Activated CD4-positive, alpha-beta T cell treated with anti-CD3 and anti-CD28 coated beads, Interleukin-2, amount 10 ng/mL, durations not matched to agents 7 days and 5 days (primary cell): ENCODE results near the gene KIAA0513. TPM values are rescaled to one million over a fixed set of nuclear protein-coding genes. Genes with fewer than 3 reads are reported as not detected.

Experiments used
- CTCF ChIA-PET: fragments of 350-600 bp; sonication (Branson Sonifier 250); formaldehyde crosslinking; loops from one replicate; lab custom pipeline; 2021; ENCODE audit warnings: antibody characterized with exemption; lab: Charles Lee
- POLR2A ChIA-PET: fragments of 350-600 bp; sonication (Branson Sonifier 250); formaldehyde crosslinking; loops from one replicate; lab custom pipeline; 2021; ENCODE audit warnings: antibody characterized with exemption; lab: Charles Lee
- DNase-seq: peaks from one replicate; pipeline ENCODE4 v3.0.0-alpha.2; 2020
- H3K27ac Mint-ChIP-seq: one replicate; pipeline ENCODE4 v1.8.0; 2021; ENCODE audit warnings: mild to moderate bottlenecking, moderate library complexity, mixed read lengths
- H3K27me3 Mint-ChIP-seq: one replicate; pipeline ENCODE4 v1.8.0; 2021; ENCODE audit warnings: mixed read lengths
- H3K36me3 Mint-ChIP-seq: one replicate; pipeline ENCODE4 v1.8.0; 2021; ENCODE audit warnings: low read depth, mixed read lengths
- H3K4me1 Mint-ChIP-seq: one replicate; pipeline ENCODE4 v1.8.0; 2021; ENCODE audit warnings: mixed read lengths
- H3K4me3 Mint-ChIP-seq: one replicate; pipeline ENCODE4 v1.8.0; 2021; ENCODE audit warnings: mild to moderate bottlenecking, moderate library complexity, mixed read lengths
- H3K9me3 Mint-ChIP-seq: one replicate; pipeline ENCODE4 v1.8.0; 2021; ENCODE audit warnings: mixed read lengths
- total RNA-seq, 2 experiments: library from RNA; stranded (reverse); gene quantifications; one replicate each; pipeline ENCODE4 v1.2.3, GENCODE V29; 2021

Gene KIAA0513
- total RNA-seq, 2 experiments from 2014 or later: 13.6 to 14.8 TPM

DNA sequence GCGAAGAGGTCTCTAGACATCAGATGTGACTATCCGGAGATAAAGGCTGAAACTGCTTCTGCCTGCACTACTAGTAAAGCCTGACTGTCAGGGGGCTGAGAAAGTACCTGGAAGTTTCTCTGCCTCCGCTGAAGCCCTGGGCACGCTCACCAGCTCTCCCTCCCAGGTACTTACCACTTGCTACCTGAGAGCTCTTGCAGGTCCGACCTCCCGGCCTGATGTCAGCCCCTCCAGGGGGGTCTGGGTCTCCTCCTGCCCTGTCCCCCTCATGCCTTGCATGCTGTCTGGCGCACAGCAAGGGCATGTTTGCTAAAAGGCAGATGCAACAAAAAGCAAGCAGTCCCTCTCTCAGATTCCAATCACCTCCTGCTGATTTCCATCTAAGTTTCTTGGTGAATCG, 33.7 kb upstream of the KIAA0513 start:
- Mint-ChIP-seq H3K27ac (no peak overlapping the region), H3K4me1 (peaks cover 12% of the 10 kb centered on the region), H3K4me3 (no peak overlapping the region), H3K27me3 (no peaks in the 10 kb centered on the region), H3K36me3 (peaks cover 26% of the 10 kb centered on the region), H3K9me3 (no peaks in the 10 kb centered on the region)
- POLR2A ChIA-PET: no interaction called here
- CTCF ChIA-PET: interaction anchor here (1.0 to 1.5 kb wide), 3 partner anchors 8 to 17 kb away, joined by 3 to 5 read pairs (median 3); no protein-coding TSS in a partner anchor
- no peak for DNase-seq

DNA sequence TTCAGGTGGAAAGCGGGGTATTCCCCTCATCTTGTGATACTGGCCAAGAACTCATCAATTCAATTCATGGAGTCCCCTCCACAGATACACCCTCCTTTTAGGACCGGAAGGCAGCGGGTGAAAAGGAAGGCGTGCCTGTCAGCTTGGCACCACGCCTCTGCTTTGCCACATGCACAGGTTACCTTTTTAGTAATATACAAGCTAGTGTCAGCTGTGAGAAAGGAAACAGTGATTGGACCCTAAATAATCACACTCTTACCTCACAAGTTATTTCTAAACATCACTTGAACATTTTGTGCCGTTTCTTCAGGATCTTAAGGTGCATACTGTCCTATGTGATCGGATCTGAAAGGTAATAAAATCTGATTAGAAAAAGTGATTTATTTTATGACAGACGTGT, 31.9 kb upstream of the KIAA0513 start:
- Mint-ChIP-seq H3K27ac (no peak overlapping the region), H3K9me3 (no peaks in the 10 kb centered on the region), H3K27me3 (no peaks in the 10 kb centered on the region), H3K4me1 (peaks cover 18% of the 10 kb centered on the region), H3K36me3 (peaks cover 18% of the 10 kb centered on the region), H3K4me3 (no peak overlapping the region)
- no peak for DNase-seq
- ChIA-PET CTCF (interaction anchor here (2.5 kb wide), 1 partner anchor 24 kb away, joined by 8 read pairs; no protein-coding TSS in a partner anchor), POLR2A (no interaction called here)

DNA sequence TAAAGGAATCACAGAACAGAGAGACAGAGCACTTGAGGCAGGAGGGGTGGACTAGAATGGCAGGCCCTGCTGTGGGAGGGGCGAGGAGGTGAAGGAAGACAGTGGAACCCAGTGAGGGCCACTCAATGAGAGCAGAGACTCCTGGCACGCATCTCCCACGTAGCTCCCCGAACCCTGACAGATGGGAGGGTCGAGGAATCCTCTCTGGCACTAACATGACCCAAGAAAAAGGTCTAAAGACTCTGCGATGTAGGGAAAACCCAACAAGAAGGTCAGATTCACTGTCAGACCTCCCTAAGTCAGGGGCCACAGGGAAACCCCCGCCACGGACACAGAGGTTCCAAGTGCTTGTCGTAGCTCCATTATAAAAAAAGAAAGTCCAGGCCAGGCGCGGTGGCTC, 31.2 kb upstream of the KIAA0513 start:
- Mint-ChIP-seq H3K4me1 (peaks cover 18% of the 10 kb centered on the region), H3K27me3 (no peaks in the 10 kb centered on the region), H3K4me3 (no peak overlapping the region), H3K27ac (no peak overlapping the region), H3K36me3 (peaks cover 18% of the 10 kb centered on the region), H3K9me3 (no peaks in the 10 kb centered on the region)
- ChIA-PET CTCF (interaction anchor here (2.5 kb wide), 1 partner anchor 25 kb away, joined by 8 read pairs; no protein-coding TSS in a partner anchor), POLR2A (no interaction called here)
- no peak for DNase-seq

DNA sequence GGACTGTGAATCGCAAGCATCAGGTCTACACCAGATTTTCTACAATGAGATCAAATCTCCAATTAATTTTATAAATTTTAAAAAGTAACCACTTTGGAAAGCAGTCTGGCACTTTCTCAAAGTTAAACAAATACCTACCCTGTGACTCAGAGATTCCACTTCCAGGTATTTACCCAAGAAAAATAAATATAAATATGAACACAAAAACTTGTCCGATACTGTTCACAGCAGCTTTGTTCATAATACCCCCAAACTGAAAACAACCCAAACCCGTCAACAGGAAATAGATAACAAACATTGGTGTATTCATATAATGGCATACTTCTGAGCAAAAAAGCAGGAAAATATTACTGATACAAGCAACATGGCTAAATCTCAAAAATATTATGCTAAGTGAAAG, 28.4 kb upstream of the KIAA0513 start:
- CTCF ChIA-PET: interaction anchor here (0.6 to 2.9 kb wide), 4 partner anchors 9 to 180 kb away, joined by 3 to 7 read pairs (median 4); no protein-coding TSS in a partner anchor
- Mint-ChIP-seq H3K36me3 (peaks cover 12% of the 10 kb centered on the region), H3K27me3 (no peaks in the 10 kb centered on the region), H3K27ac (no peak overlapping the region), H3K4me1 (peaks cover 31% of the 10 kb centered on the region), H3K4me3 (no peak overlapping the region), H3K9me3 (no peaks in the 10 kb centered on the region)
- POLR2A ChIA-PET: no interaction called here
- DNase-seq: no peak

DNA sequence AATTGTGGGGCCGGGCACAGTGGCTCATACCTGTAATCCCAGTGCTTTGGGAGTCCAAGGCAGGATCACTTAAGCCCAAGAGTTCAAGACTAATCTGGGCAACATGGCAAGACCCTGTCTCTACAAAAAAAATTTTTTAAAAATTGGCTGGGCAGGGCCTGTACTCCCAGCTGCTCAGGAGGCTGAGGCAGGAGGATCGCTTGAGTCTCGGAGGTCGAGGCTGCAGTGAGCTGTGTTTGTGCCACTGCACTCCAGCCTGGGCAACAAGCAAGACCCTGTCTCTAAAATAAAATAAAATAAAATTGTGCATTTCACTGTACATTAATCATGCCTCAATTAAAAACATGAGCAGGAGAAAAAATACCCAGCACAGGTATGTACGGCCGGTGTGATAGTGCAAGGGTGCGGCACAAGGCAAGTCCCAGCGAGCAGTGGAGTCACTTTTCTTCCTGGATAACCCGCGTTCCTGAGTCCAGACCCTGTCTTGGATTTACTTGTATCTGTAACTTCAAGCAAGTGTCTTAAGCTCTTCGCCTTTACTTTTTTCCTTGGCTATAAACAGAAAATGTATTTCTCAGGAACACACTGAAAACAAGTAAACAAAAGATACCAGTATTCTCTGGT, 27.6 kb upstream of the KIAA0513 start:
- ChIA-PET POLR2A (no interaction called here), CTCF (interaction anchor here (0.7 to 2.9 kb wide), 2 partner anchors 10 kb away, joined by 3 to 7 read pairs; no protein-coding TSS in a partner anchor)
- DNase-seq: no peak
- peaks cover 7% of the 10 kb centered on the region for H3K36me3 Mint-ChIP-seq
- H3K4me3 Mint-ChIP-seq: no peak overlapping the region
- no peaks in the 10 kb centered on the region for H3K9me3 Mint-ChIP-seq
- H3K27ac Mint-ChIP-seq: no peak overlapping the region
- H3K27me3 Mint-ChIP-seq: no peaks in the 10 kb centered on the region
- H3K4me1 Mint-ChIP-seq: peaks cover 35% of the 10 kb centered on the region

DNA sequence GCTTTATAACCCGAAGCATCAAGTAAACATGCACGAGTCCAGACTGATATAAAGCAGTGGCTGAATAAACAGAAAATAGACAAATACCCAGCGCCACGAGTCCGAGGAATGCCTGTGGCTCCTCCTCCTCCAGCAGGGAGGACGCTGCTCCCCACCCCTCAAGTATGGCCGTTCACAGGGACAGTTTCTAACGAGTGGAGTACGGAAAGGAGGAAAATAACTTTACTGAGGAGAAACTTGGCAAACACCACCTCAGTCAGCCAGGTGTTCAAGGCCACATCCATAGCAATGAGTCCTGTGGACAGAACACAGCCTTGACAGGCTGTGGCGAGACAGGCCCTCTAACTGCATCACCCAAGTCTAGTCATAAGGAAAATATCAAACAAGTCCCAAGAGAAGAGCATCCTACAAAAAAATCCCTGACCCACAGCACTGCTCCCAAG, 25.5 kb upstream of the KIAA0513 start:
- Mint-ChIP-seq H3K4me3 (no peak overlapping the region), H3K9me3 (no peaks in the 10 kb centered on the region), H3K27ac (no peak overlapping the region), H3K36me3 (no peaks in the 10 kb centered on the region), H3K4me1 (peaks cover 30% of the 10 kb centered on the region), H3K27me3 (no peaks in the 10 kb centered on the region)
- ChIA-PET CTCF (no interaction called here), POLR2A (no interaction called here)
- DNase-seq: no peak

DNA sequence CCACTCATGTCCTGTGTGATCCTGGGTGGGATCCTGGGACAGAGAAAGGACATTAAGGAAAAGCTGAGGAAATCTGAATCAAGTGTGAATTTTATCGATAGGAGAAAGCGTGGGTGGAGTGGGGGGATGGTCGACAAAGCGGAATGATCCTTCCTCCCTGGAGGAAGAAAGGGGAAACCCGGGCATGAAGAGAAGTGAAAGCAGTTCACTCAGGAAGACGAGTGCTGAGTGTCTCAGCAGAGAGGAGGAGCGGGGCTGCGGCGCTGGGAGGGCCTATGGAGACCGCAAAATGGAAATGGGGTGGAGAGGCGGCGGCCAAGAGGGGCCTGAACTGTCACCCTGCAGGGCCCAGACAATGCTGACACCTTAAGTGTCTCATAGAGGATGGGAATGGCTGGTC, 25.0 kb upstream of the KIAA0513 start:
- Mint-ChIP-seq H3K9me3 (no peaks in the 10 kb centered on the region), H3K27me3 (no peaks in the 10 kb centered on the region), H3K36me3 (no peaks in the 10 kb centered on the region), H3K4me1 (peaks cover 34% of the 10 kb centered on the region), H3K27ac (no peak overlapping the region), H3K4me3 (no peak overlapping the region)
- ChIA-PET CTCF (no interaction called here), POLR2A (no interaction called here)
- no peak for DNase-seq

DNA sequence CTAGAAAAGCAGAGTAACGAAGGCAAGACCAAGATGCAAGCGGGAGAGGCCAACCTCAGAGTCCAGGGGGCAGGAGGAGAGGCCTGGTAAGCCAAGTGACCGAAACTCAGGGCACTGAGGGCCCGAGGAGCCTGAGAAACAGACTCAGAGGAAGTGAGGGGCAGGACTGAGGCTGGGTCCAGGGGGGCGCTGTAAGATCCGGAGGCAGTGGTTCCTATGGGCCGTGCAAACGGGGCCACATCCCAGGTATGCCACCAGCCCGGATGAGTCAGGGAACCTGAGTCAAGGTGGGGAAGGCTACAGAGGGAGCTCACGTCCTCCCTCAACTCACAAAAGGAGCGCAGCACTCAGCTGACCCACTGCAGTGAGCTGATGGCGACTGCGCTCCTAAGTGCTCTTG, 24.5 kb upstream of the KIAA0513 start:
- no peak for DNase-seq
- H3K27ac Mint-ChIP-seq: no peak overlapping the region

DNA sequence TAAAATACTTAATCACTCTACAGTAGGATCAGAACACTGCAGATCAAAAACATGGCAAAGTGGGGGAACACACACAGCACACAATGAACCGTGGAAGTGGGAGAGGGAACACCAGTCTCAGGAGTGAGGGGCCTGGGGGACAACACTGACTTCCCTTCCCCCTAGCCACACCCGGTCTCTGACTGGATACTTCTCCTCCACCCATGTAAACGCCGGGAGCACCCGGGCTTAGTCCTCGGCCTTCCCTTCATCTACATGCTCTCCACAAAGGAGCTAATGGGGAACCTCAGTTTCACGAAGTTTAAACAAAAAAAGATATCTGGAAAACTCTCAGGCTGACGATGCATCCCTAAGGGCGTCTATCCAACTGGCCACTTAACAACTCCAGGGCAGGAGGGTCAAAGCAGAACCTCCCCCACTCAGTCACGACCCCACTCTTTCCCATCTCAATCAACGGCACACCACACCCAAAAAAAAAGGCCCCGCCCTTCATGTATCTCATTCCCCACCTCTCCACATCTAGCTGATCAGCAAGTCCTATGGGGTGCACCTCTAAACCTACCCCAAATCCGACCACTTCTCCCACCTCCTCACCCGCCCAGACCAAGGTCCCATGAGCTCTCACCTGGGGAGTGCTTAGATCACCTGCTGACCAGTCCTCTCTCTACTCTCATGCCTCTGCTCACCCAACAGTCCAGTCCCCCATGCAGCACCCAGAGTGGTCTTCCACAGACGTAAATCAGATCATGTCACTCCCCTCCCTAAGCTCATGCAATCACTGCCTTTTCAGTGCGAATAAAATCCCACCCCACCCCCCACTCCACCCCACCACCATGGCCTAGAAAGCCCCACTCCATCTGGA, 23.6 kb upstream of the KIAA0513 start:
- POLR2A ChIA-PET: no interaction called here
- no peaks in the 10 kb centered on the region for H3K27me3 Mint-ChIP-seq

More for the DNA sequence above, 24.5 kb upstream of the KIAA0513 start:
- Mint-ChIP-seq H3K36me3 (no peaks in the 10 kb centered on the region), H3K27me3 (no peaks in the 10 kb centered on the region), H3K4me1 (peaks cover 35% of the 10 kb centered on the region), H3K9me3 (no peaks in the 10 kb centered on the region), H3K4me3 (no peak overlapping the region)
- ChIA-PET POLR2A (no interaction called here), CTCF (no interaction called here)

DNA sequence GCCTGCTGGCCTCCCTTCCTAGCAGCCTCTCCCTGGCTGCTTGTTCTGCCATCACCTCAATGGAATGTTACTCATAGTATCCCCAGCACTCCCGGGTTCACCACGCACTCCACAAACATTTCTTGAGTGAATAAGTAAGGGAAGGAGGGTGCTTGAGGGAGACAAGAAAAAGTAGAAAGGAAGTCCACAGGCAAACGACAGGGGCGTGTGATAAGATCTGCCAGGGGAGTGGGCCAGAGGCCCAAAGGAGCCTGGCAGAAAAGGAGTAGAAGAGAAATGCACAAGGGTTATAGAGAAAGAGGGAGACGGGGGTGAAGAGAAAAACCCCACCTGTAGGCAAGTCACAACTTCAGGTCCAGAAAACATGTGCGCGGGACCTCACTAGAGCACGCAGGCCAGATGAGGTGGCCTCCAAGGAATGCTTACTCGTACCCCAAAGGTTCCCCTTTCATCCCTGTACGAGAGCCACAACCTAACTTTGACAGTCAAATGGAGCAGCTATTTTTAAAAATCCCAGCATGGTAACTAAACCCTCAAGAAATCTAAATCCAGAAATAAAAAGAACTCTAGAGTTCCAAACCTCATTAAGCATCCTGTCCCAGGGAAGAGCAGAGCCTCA, 22.9 kb upstream of the KIAA0513 start:
- peaks cover 43% of the 10 kb centered on the region for H3K4me1 Mint-ChIP-seq
- H3K4me3 Mint-ChIP-seq: no peak overlapping the region
- no peaks in the 10 kb centered on the region for H3K9me3 Mint-ChIP-seq
- no peaks in the 10 kb centered on the region for H3K36me3 Mint-ChIP-seq
- ChIA-PET CTCF (interaction anchor here (1.3 to 1.6 kb wide), 2 partner anchors 21 to 33 kb away, joined by 4 to 5 read pairs; no protein-coding TSS in a partner anchor), POLR2A (no interaction called here)
- no peaks in the 10 kb centered on the region for H3K27me3 Mint-ChIP-seq
- DNase-seq: no peak
- H3K27ac Mint-ChIP-seq: no peak overlapping the region

More for the DNA sequence above, 23.6 kb upstream of the KIAA0513 start:
- DNase-seq: no peak
- Mint-ChIP-seq H3K9me3 (no peaks in the 10 kb centered on the region), H3K36me3 (no peaks in the 10 kb centered on the region), H3K4me1 (peaks cover 41% of the 10 kb centered on the region), H3K27ac (no peak overlapping the region), H3K4me3 (no peak overlapping the region)
- CTCF ChIA-PET: no interaction called here

DNA sequence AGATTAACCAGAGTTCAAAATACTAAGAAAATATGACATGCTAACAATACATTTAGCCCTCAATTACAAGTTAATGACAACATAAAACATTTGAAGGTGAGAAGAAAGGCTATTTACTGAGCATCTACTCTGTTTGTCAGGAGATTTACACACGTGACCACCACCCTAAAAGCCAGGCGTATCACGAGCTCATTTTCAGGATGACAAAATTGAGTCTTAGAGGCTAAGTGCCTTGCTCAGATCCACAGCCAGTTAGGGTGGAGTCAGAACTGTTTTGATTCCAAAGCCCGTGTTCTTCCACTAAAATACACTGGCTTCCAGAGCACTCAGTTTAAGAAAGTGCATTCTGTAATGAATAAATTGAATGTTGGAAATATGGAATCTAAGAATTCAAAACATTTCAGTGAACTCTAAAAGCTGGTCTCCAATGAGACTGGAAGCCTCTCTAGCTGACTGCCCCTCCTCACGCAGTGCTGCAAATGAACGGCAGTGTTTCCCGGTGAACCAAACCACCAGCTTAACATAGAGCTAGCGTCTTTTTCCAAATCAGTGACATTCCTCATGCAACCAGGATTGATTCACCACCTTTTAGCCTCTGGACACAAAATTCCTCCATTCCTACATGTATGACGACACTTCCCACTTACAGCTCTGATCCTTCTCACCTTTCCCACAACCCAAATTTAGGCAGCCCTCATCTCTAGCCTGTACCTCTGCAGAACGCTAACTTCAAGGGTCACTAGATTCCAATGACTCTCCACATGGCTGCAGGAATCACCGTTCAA, 22.1 kb upstream of the KIAA0513 start:
- POLR2A ChIA-PET: no interaction called here
- CTCF ChIA-PET: interaction anchor here (0.6 to 1.6 kb wide), 3 partner anchors 22 to 55 kb away, joined by 3 to 5 read pairs (median 4); no protein-coding TSS in a partner anchor
- Mint-ChIP-seq H3K36me3 (no peaks in the 10 kb centered on the region), H3K4me1 (peaks cover 49% of the 10 kb centered on the region), H3K27me3 (no peaks in the 10 kb centered on the region), H3K4me3 (no peak overlapping the region), H3K9me3 (no peaks in the 10 kb centered on the region), H3K27ac (no peak overlapping the region)
- no peak for DNase-seq

DNA sequence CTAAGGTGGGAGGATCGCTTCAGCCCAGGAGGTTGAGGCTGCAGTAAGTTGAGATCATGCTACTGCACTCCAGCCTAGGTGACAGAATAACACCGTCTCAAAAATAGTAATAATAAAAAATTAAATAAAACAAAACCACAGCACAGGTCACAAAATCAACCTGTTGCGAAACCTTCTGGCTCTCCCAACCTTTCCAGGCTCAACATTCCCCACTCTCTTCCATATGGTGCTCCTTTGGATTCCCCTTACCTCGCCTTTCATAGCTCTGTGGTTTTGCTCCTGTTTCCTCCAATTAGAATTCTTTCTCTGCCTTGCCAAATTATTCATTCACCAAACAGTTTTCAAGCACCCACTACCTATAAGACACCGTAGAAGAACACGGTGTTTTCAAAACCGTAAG, 21.0 kb upstream of the KIAA0513 start:
- POLR2A ChIA-PET: no interaction called here
- no peak overlapping the region for H3K4me3 Mint-ChIP-seq

More for the DNA sequence above, 21.0 kb upstream of the KIAA0513 start:
- Mint-ChIP-seq H3K27ac (no peak overlapping the region), H3K36me3 (peaks cover 6% of the 10 kb centered on the region), H3K4me1 (peaks cover 55% of the 10 kb centered on the region), H3K9me3 (no peaks in the 10 kb centered on the region), H3K27me3 (no peaks in the 10 kb centered on the region)
- no peak for DNase-seq
- CTCF ChIA-PET: interaction anchor here (0.6 to 1.6 kb wide), 2 partner anchors 23 to 234 kb away, joined by 4 to 5 read pairs; no protein-coding TSS in a partner anchor
